H9 (cell line): ENCODE data around the gene JMJD1C. TPM values are rescaled to one million over a fixed set of nuclear protein-coding genes. Genes with fewer than 3 reads are reported as not detected.

Experiments used
- DNase-seq: peaks from one replicate; pipeline ENCODE4 v3.0.0-alpha.2; 2017
- H2AFZ ChIP-seq: one replicate; pipeline ENCODE4 v1.6.1; 2013; ENCODE audit warnings: mild to moderate bottlenecking, low read length, control low read depth, moderate library complexity
- H2AK5ac ChIP-seq: 2 replicates; pipeline ENCODE4 v1.6.1; 2013; ENCODE audit warnings: low read length, control low read depth, mixed read lengths; ENCODE audit not compliant: insufficient read length
- H2BK120ac ChIP-seq: one replicate; pipeline ENCODE4 v1.6.1; 2013; ENCODE audit warnings: low read depth, mild to moderate bottlenecking, low read length, control low read depth, inconsistent platforms; ENCODE audit not compliant: poor library complexity, severe bottlenecking
- H2BK12ac ChIP-seq: 2 replicates; pipeline ENCODE4 v1.6.1; 2013; ENCODE audit warnings: low read length, control low read depth, mixed read lengths, low read depth; ENCODE audit not compliant: insufficient read length
- H2BK15ac ChIP-seq: 2 replicates; pipeline ENCODE4 v1.6.1; 2013; ENCODE audit warnings: low read depth, low read length, control low read depth
- H2BK20ac ChIP-seq: one replicate; pipeline ENCODE4 v1.6.1; 2013; ENCODE audit warnings: low read depth, mild to moderate bottlenecking, low read length, control low read depth, inconsistent platforms; ENCODE audit not compliant: poor library complexity, severe bottlenecking
- H2BK5ac ChIP-seq: 2 replicates; pipeline ENCODE4 v1.6.1; 2013; ENCODE audit warnings: low read length, control low read depth, mixed read lengths; ENCODE audit not compliant: insufficient read length
- H3K14ac ChIP-seq: 2 replicates; pipeline ENCODE4 v1.6.1; 2013; ENCODE audit warnings: low read length, control low read depth; ENCODE audit not compliant: insufficient read depth
- H3K18ac ChIP-seq: 2 replicates; pipeline ENCODE4 v1.6.1; 2013; ENCODE audit warnings: low read depth, mild to moderate bottlenecking, mixed read lengths, low read length, control low read depth; ENCODE audit not compliant: insufficient read length
- H3K23ac ChIP-seq: 2 replicates; pipeline ENCODE4 v1.6.1; 2013; ENCODE audit warnings: low read length, control low read depth, mixed read lengths, low read depth; ENCODE audit not compliant: insufficient read length
- H3K23me2 ChIP-seq: 2 replicates; pipeline ENCODE4 v1.6.1; 2013; ENCODE audit warnings: low read depth, mild to moderate bottlenecking, mixed read lengths, low read length, control low read depth; ENCODE audit not compliant: insufficient read length, poor library complexity, severe bottlenecking
- H3K27ac ChIP-seq: 2 replicates; pipeline ENCODE4 v1.5.1; 2013; ENCODE audit warnings: low read length, control low read depth, mixed read lengths, low read depth; ENCODE audit not compliant: insufficient read length
- H3K27me3 ChIP-seq: 2 replicates; pipeline ENCODE4 v1.6.1; 2013; ENCODE audit warnings: low read length, control low read depth, inconsistent platforms; ENCODE audit not compliant: insufficient read depth
- H3K4ac ChIP-seq: 2 replicates; pipeline ENCODE4 v1.6.1; 2013; ENCODE audit warnings: low read depth, mild to moderate bottlenecking, control low read depth, inconsistent platforms, low read length, moderate library complexity
- H3K4me1 ChIP-seq: 2 replicates; pipeline ENCODE4 v1.6.1; 2013; ENCODE audit warnings: low read length, control low read depth, inconsistent platforms; ENCODE audit not compliant: insufficient read depth
- H3K4me2 ChIP-seq: 2 replicates; pipeline ENCODE4 v1.6.1; 2013; ENCODE audit warnings: low read length, control low read depth, mixed read lengths; ENCODE audit not compliant: insufficient read length, insufficient read depth
- H3K56ac ChIP-seq: 2 replicates; pipeline ENCODE4 v1.6.1; 2013; ENCODE audit warnings: low read depth, mild to moderate bottlenecking, mixed read lengths, low read length, control low read depth; ENCODE audit not compliant: insufficient read length
- H3K79me1 ChIP-seq: 2 replicates; pipeline ENCODE4 v1.6.1; 2013; ENCODE audit warnings: low read depth, mild to moderate bottlenecking, moderate library complexity, low read length, control low read depth, inconsistent platforms; ENCODE audit not compliant: insufficient read depth, poor library complexity, severe bottlenecking
- H3K79me2 ChIP-seq: 2 replicates; pipeline ENCODE4 v1.6.1; 2013; ENCODE audit warnings: low read length, control low read depth, inconsistent platforms; ENCODE audit not compliant: insufficient read depth
- H3K9ac ChIP-seq: 2 replicates; pipeline ENCODE4 v1.6.1; 2013; ENCODE audit warnings: low read length, control low read depth, mixed read lengths; ENCODE audit not compliant: insufficient read length; ENCODE audit errors: extremely low read depth
- H3K9me3 ChIP-seq: one replicate; pipeline ENCODE4 v1.6.1; 2013; ENCODE audit warnings: low read depth, low read length, inconsistent platforms; ENCODE audit not compliant: control insufficient read depth
- H3T11ph ChIP-seq: one replicate; pipeline ENCODE4 v1.6.1; 2013; ENCODE audit warnings: mild to moderate bottlenecking, low read length, control low read depth, inconsistent platforms
- H4K20me1 ChIP-seq: one replicate; pipeline ENCODE4 v1.6.1; 2013; ENCODE audit not compliant: control insufficient read depth, insufficient read length, insufficient read depth
- H4K5ac ChIP-seq: 2 replicates; pipeline ENCODE4 v1.6.1; 2013; ENCODE audit warnings: low read depth, mild to moderate bottlenecking, mixed read lengths, low read length, control low read depth; ENCODE audit not compliant: insufficient read length
- H4K8ac ChIP-seq: replicated peaks from 2 replicates; pipeline ENCODE4 v1.6.1; 2013; ENCODE audit warnings: low read length, control low read depth, mixed read lengths, low read depth; ENCODE audit not compliant: insufficient read length
- H4K91ac ChIP-seq: 2 replicates; pipeline ENCODE4 v1.6.1; 2013; ENCODE audit warnings: low read depth, mild to moderate bottlenecking, moderate library complexity, mixed read lengths, low read length, control low read depth; ENCODE audit not compliant: insufficient read length
- H3K27ac Mint-ChIP-seq, 3 experiments: 2 replicates in 2 of 3; 3 replicates in 1 of 3; pipeline ENCODE4 v1.8.0; 2020 to 2021; ENCODE audit warnings: mixed read lengths in 3 of 3, mild to moderate bottlenecking in 1 of 3, moderate library complexity in 1 of 3
- H3K27me3 Mint-ChIP-seq: 2 replicates; pipeline ENCODE4 v1.8.0; 2021; ENCODE audit warnings: low read depth, mild to moderate bottlenecking, moderate library complexity, mixed read lengths
- H3K36me3 Mint-ChIP-seq, 3 experiments: 2 replicates in 2 of 3; 3 replicates in 1 of 3; pipeline ENCODE4 v1.8.0; 2020 to 2021; ENCODE audit warnings: low read depth in 3 of 3, mixed read lengths in 3 of 3; ENCODE audit not compliant: insufficient read depth in 1 of 3
- H3K4me1 Mint-ChIP-seq, 2 experiments: 2 replicates each; pipeline ENCODE4 v1.8.0; 2020; ENCODE audit warnings: mixed read lengths in 2 of 2
- H3K4me3 Mint-ChIP-seq, 2 experiments: 2 replicates in 1 of 2; 3 replicates in 1 of 2; pipeline ENCODE4 v1.8.0; 2020 to 2021; ENCODE audit warnings: mild to moderate bottlenecking in 2 of 2, mixed read lengths in 2 of 2, moderate library complexity in 1 of 2
- H3K9me3 Mint-ChIP-seq, 2 experiments: 2 replicates in 1 of 2; 3 replicates in 1 of 2; pipeline ENCODE4 v1.8.0; 2020; ENCODE audit warnings: mild to moderate bottlenecking in 2 of 2, mixed read lengths in 2 of 2, moderate library complexity in 1 of 2
- CTCF ChIP-seq: fragments of 200-600 bp; sonication (generic); conservative IDR thresholded peaks from 3 replicates; pipeline ENCODE4 v1.8.0; 2021; ENCODE audit warnings: antibody characterized with exemption, mild to moderate bottlenecking
- WGBS: extraction: QIAGEN DNeasy Blood & Tissue Kit; methylation state at CpG from one replicate; pipeline ENCODE4 v1.1.7; 2013; ENCODE audit warnings: missing lambda C conversion rate, low lambda C conversion rate, mixed read lengths; ENCODE audit not compliant: insufficient read length; ENCODE audit errors: extremely low coverage; 5-methylcytosine and 5-hydroxymethylcytosine counted together
- total RNA-seq: library from RNA; stranded (reverse); gene quantifications from 2 replicates; pipeline ENCODE4 v1.2.1, GENCODE V29; 2021

The JMJD1C gene
- total RNA-seq, 1 experiment from 2014 or later = 200 TPM

GRCh38 chr10:63364918-63365317, 100.9 kb downstream of the JMJD1C start:
- H3K4me1 Mint-ChIP-seq = peaks cover 5 to 9% of the 10 kb centered on the region in 2 experiments
- Histone ChIP-seq H3K9me3 (no peaks in the 10 kb centered on the region), H4K20me1 (no peaks in the 10 kb centered on the region), H2BK5ac (no peak overlapping the region), H2BK120ac (no peak overlapping the region), H4K91ac (no peak overlapping the region), H2BK20ac (no peak overlapping the region), H2AK5ac (no peak overlapping the region), H2BK12ac (no peak overlapping the region), H3K79me1 (no peaks in the 10 kb centered on the region), H3K79me2 (no peaks in the 10 kb centered on the region), H3K4me1 (peaks cover 5% of the 10 kb centered on the region; the same call in 1 of the 2 replicates), H2BK15ac (no peak overlapping the region), H3T11ph (no peak overlapping the region), H3K27ac (no peak overlapping the region), H3K4me2 (no peak overlapping the region), H3K23ac (no peak overlapping the region), H4K5ac (no peak overlapping the region), H3K27me3 (no peaks in the 10 kb centered on the region), H3K56ac (no peak overlapping the region), H3K4ac (no peak overlapping the region), H3K14ac (no peak overlapping the region), H3K23me2 (no peaks in the 10 kb centered on the region), H3K18ac (no peak overlapping the region), H3K9ac (no peak overlapping the region), H4K8ac (no peak overlapping the region), H2AFZ (no peak overlapping the region)
- WGBS = no CpG with 5 or more reads among the region's 2 CpGs
- no peak overlapping the region for H3K4me3 Mint-ChIP-seq
- H3K36me3 Mint-ChIP-seq = 0 out of 7 replicates have a peak, but pooled peaks cover 0 to 3% (median 0%) of the 10 kb centered on the region in 3 experiments
- no peak overlapping the region for H3K27ac Mint-ChIP-seq
- no peak for TF ChIP-seq CTCF
- no peak for DNase-seq
- no peaks in the 10 kb centered on the region for H3K27me3 Mint-ChIP-seq
- H3K9me3 Mint-ChIP-seq = no peaks in the 10 kb centered on the region
